DOHH2 (cell line): Measurements from ENCODE around the gene CFAP157.

ENCODE experiments used
- H3F3A ChIP-seq: fragments of 200-600 bp; sonication (generic), shearing (Covaris generic); 2 replicates; pipeline ENCODE4 v1.6.0; 2016; ENCODE audit warnings: antibody characterized with exemption, mild to moderate bottlenecking; ENCODE audit not compliant: control insufficient read depth, insufficient read depth
- H3K27ac ChIP-seq: fragments of 200-600 bp; sonication (generic); 2 replicates; pipeline ENCODE4 v1.5.1; 2014; ENCODE audit warnings: low read depth, mild to moderate bottlenecking, low read length, moderate library complexity
- H3K27me3 ChIP-seq: fragments of 200-600 bp; sonication (generic); 2 replicates; pipeline ENCODE4 v1.6.1; 2014; ENCODE audit warnings: mild to moderate bottlenecking, low read length, mixed read lengths; ENCODE audit not compliant: control insufficient read depth
- H3K36me3 ChIP-seq: fragments of 200-600 bp; sonication (generic); 2 replicates; pipeline ENCODE4 v1.6.1; 2014; ENCODE audit warnings: mild to moderate bottlenecking, low read length, moderate library complexity, mixed read lengths; ENCODE audit not compliant: control insufficient read depth
- H3K4me1 ChIP-seq: fragments of 200-600 bp; sonication (generic); 2 replicates; pipeline ENCODE4 v1.6.1; 2014; ENCODE audit warnings: mild to moderate bottlenecking, low read length, mixed read lengths; ENCODE audit not compliant: control insufficient read depth
- H3K4me2 ChIP-seq: fragments of 200-600 bp; sonication (generic); 2 replicates; pipeline ENCODE4 v1.6.0; 2014; ENCODE audit warnings: mild to moderate bottlenecking, low read length, moderate library complexity
- H3K4me3 ChIP-seq: fragments of 200-600 bp; sonication (generic); 2 replicates; pipeline ENCODE4 v1.5.1; 2014; ENCODE audit warnings: mild to moderate bottlenecking, low read length, mixed read lengths
- H3K79me2 ChIP-seq: fragments of 200-600 bp; sonication (generic); 2 replicates; pipeline ENCODE4 v1.6.1; 2014; ENCODE audit warnings: mild to moderate bottlenecking, low read length, mixed read lengths; ENCODE audit not compliant: control insufficient read depth
- H3K9me2 ChIP-seq: fragments of 200-600 bp; sonication (generic); replicated peaks from 2 replicates; pipeline ENCODE4 v1.6.1; 2014; ENCODE audit warnings: mild to moderate bottlenecking, low read length, mixed read lengths; ENCODE audit not compliant: control insufficient read depth
- H3K9me3 ChIP-seq: fragments of 200-600 bp; sonication (generic); 2 replicates; pipeline ENCODE4 v1.6.1; 2014; ENCODE audit warnings: antibody characterized with exemption, low read length, mixed read lengths; ENCODE audit not compliant: control insufficient read depth, insufficient read depth
- H4K20me1 ChIP-seq: fragments of 200-600 bp; sonication (generic); 2 replicates; pipeline ENCODE4 v1.6.0; 2014; ENCODE audit warnings: low read depth, mild to moderate bottlenecking, antibody characterized with exemption, low read length, moderate library complexity; ENCODE audit not compliant: control insufficient read depth, insufficient read depth
- CTCF ChIP-seq: fragments of 200-600 bp; sonication (generic); IDR thresholded peaks from one replicate; pipeline ENCODE4 v1.5.1; 2014; ENCODE audit warnings: antibody characterized with exemption, mild to moderate bottlenecking, low read depth, low read length; ENCODE audit not compliant: poor library complexity, severe bottlenecking
- EZH2phosphoT487 ChIP-seq: fragments of 200-600 bp; sonication (generic); IDR thresholded peaks from 2 replicates; pipeline ENCODE4 v1.6.1; 2017; ENCODE audit warnings: borderline replicate concordance, mild to moderate bottlenecking, antibody characterized with exemption, low read length, moderate library complexity, mixed read lengths

CFAP157 gene

DNA sequence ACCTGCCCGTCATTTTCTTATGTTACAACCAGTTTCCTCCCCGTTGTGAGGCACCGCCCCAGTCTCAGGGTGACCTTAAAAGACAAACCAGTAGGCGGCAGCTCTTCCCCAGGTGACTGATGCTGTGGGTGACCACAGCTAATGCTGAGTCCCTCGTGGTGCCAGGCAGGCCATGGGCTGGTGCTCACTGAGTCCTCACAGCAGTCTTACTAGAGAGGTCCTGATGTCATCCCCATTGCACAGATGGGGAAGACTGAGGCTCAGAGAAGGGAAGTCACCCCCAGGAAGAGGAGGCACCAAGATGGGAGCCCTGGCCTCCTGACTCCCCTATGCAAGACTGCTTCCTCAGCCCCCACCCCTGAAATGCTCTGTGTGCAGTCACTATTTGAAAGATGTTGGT lies 978 bp downstream of the CFAP157 start:
- Histone ChIP-seq H3K9me3 (no peaks in the 10 kb centered on the region), H3K4me2 (no peak overlapping the region)
- TF ChIP-seq EZH2phosphoT487: no peak
- TF ChIP-seq CTCF: peak; percentile 54

GRCh38 chr9:127708952-127709587 lies 2.3 kb downstream of the CFAP157 start:
- Histone ChIP-seq H3K4me2 (no peak overlapping the region), H3K9me2 (no peaks in the 10 kb centered on the region), H4K20me1 (no peaks in the 10 kb centered on the region), H3F3A (no peaks in the 10 kb centered on the region), H3K27ac (no peak overlapping the region), H3K79me2 (no peaks in the 10 kb centered on the region), H3K27me3 (no peaks in the 10 kb centered on the region), H3K4me1 (peaks cover 5% of the 10 kb centered on the region; the same call in 1 of the 2 replicates), H3K36me3 (no peaks in the 10 kb centered on the region), H3K4me3 (no peak overlapping the region), H3K9me3 (no peaks in the 10 kb centered on the region)
- no peak for TF ChIP-seq CTCF
- TF ChIP-seq EZH2phosphoT487: no peak

More for the DNA sequence above, 978 bp downstream of the CFAP157 start:
- Histone ChIP-seq H3K36me3 (no peaks in the 10 kb centered on the region), H3K4me1 (peaks cover 5% of the 10 kb centered on the region; the same call in 1 of the 2 replicates), H3K27me3 (no peaks in the 10 kb centered on the region), H3K4me3 (no peak overlapping the region), H3K79me2 (no peaks in the 10 kb centered on the region), H3F3A (no peaks in the 10 kb centered on the region), H3K9me2 (no peaks in the 10 kb centered on the region), H3K27ac (no peak overlapping the region), H4K20me1 (no peaks in the 10 kb centered on the region)

DNA sequence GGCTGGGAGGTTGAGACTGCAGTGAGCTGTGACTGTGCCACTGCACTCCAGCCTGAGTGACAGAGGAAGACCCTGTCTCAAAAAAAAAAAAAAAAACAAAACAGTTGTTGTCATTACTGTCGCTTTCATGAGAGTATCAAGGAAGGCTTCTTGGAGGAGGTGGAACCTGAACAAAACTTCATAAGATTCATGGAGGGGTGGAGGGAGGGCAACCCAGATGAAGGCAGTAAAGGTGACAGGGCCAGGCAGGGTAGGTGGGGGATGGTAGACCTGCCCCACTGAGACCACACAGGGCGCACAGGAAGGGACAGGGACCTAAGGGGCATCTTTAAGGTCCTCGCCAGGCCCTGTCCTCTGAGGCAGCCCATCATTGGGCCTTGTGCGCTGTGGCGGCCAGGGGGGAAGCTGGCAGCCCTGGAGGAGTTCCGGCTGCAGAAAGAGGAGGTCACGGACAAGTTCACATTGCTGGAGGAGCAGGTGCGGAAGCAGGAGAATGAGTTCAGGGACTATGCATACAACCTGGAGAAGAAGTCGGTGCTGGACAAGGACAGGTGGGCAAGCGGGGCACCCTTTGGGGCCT lies 3.5 kb downstream of the CFAP157 start:
- no peaks in the 10 kb centered on the region for H4K20me1 ChIP-seq
- H3K4me1 ChIP-seq: peaks cover 5% of the 10 kb centered on the region; the same call in 1 of the 2 replicates
- no peak overlapping the region for H3K27ac ChIP-seq
- H3K27me3 ChIP-seq: no peaks in the 10 kb centered on the region
- no peak for TF ChIP-seq EZH2phosphoT487
- TF ChIP-seq CTCF: no peak
- H3K36me3 ChIP-seq: no peaks in the 10 kb centered on the region
- H3K9me3 ChIP-seq: no peaks in the 10 kb centered on the region
- no peak overlapping the region for H3K4me3 ChIP-seq
- no peaks in the 10 kb centered on the region for H3K79me2 ChIP-seq
- H3K4me2 ChIP-seq: no peak overlapping the region
- H3K9me2 ChIP-seq: no peaks in the 10 kb centered on the region
- no peaks in the 10 kb centered on the region for H3F3A ChIP-seq
